B cell (primary cell): Measurements from ENCODE around the gene MAML2.

ENCODE experiments used
- CTCF ChIP-seq: fragments of 200-600 bp; IDR thresholded peaks from one replicate; pipeline ENCODE4 v1.8.0; 2022; ENCODE audit warnings: antibody characterized with exemption, mild to moderate bottlenecking
- EZH2 ChIP-seq: IDR thresholded peaks from 2 replicates; pipeline ENCODE4 v1.6.1; 2012; ENCODE audit warnings: borderline replicate concordance, low read depth, mild to moderate bottlenecking, moderate library complexity, low read length; ENCODE audit not compliant: insufficient read depth, poor library complexity, severe bottlenecking

GRCh38 chr11:96147186-96147585, 195.8 kb downstream of the MAML2 start:
- TF ChIP-seq CTCF (no peak), EZH2 (no peak)
